ENCODE results near the gene TMEM255A. TPM values are rescaled to one million over a fixed set of nuclear protein-coding genes. Genes with fewer than 3 reads are reported as not detected.

Gene TMEM255A
- total RNA-seq, 1 donor from 2014 or later: 10.8 TPM

DNA sequence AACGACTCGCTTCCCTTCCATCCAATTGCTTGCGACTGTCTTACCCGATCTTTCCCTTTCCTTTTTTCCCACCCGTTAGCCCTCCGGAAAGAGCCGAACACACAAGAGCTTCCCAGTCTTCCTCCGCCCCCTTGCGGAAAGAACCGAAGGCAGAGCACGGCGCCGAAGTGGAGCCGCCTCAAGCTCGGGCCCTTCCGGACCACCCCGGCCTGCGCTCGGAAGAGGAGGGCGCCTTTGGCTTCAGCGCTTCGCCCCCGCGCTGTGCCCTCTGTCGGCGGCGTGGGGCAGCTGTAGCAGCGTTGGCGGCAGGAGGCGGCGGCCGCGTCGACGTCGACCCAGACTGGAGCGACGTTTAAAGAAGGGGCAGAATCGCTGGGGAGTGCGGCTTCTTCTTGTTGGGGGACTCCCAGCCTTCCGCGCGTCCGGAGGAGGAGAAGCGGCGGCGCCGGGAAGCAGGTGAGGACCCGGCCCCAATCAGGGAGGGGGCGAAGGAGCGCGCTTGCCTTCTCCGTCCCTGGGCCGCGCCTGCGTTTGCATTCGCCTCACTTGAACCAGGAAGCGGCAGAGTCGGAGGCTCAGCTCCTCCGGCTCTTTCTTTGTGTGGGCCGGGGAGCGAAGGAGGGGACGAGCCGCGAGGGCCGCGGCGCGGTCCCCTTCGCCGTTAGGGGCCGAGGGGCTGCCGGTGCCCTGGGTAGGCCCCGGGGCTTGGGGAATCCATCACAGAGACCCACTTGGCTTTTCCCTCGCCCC lies 60.6 kb downstream of the TMEM255A start, which contains the start of gene ZBTB33:
TSS of gene ZBTB33 (plus strand) at position 291 of the 750 bp plus-strand sequence. CDS start 2,604 bp downstream, outside the sequence.
- peak in 1 of 2 donors; percentile 59 for TF ChIP-seq POLR2A (IDR thresholded peaks at IDR 0.05)
- peak; percentile 78 to 93 for TF ChIP-seq POLR2AphosphoS5 (IDR thresholded peaks at IDR 0.05; ENCODE audit: insufficient read depth in 1 of 2, low read depth in 1 of 2)
- peak in 1 of 3 experiments; percentile 58 for TF ChIP-seq CTCF (IDR thresholded peaks at IDR 0.05)
- H3K4me3 ChIP-seq: peak within 1 kb of the TSS; percentile 65 to 73
- H3K9me3 ChIP-seq: no peaks in the 10 kb centered on the region
- peaks cover 13% of the 10 kb centered on the region for H3K4me1 ChIP-seq
- no peaks in the 10 kb centered on the region for H3K27me3 ChIP-seq
- H3K36me3 ChIP-seq: no peaks in the 10 kb centered on the region
- intact Hi-C loops (cut with DNase I): no loop called here
- DNase-seq (ENCODE audit: extremely low spot score in 2 of 2): no peak
- H3K27ac ChIP-seq: peak within 1 kb of the TSS; percentile 84

- TF ChIP-seq POLR2A (IDR thresholded peaks at IDR 0.05) (no peak), CTCF (IDR thresholded peaks at IDR 0.05) (no peak), POLR2AphosphoS5 (IDR thresholded peaks at IDR 0.05; ENCODE audit: insufficient read depth in 1 of 2, low read depth in 1 of 2) (peak; percentile 48 to 70)
- H3K4me1 ChIP-seq: peaks cover 7% of the 10 kb centered on the region
- peak overlapping the region; percentile 50 to 52 for H3K4me3 ChIP-seq
- H3K27me3 ChIP-seq: no peaks in the 10 kb centered on the region
- H3K36me3 ChIP-seq: no peaks in the 10 kb centered on the region
- peak overlapping the region; percentile 75 for H3K27ac ChIP-seq
- intact Hi-C loops (cut with DNase I): no loop called here
- DNase-seq (ENCODE audit: extremely low spot score in 2 of 2): no peak
- H3K9me3 ChIP-seq: no peaks in the 10 kb centered on the region
Measured at GRCh38 chrX:120244735-120245498, 66.3 kb downstream of the TMEM255A start.

- Histone ChIP-seq H3K27me3 (no peaks in the 10 kb centered on the region), H3K4me3 (peak overlapping the region; percentile 50 to 52), H3K27ac (peak overlapping the region; percentile 75), H3K9me3 (no peaks in the 10 kb centered on the region), H3K4me1 (peaks cover 7% of the 10 kb centered on the region), H3K36me3 (no peaks in the 10 kb centered on the region)
- DNase-seq (ENCODE audit: extremely low spot score in 2 of 2): no peak
- intact Hi-C loops (cut with DNase I): no loop called here
- TF ChIP-seq CTCF (IDR thresholded peaks at IDR 0.05): no peak
- no peak for TF ChIP-seq POLR2A (IDR thresholded peaks at IDR 0.05)
- no peak for TF ChIP-seq POLR2AphosphoS5 (IDR thresholded peaks at IDR 0.05; ENCODE audit: insufficient read depth in 1 of 2, low read depth in 1 of 2)
Measured at GRCh38 chrX:120244395-120244734, 66.9 kb downstream of the TMEM255A start.

- Histone ChIP-seq H3K4me3 (no peak overlapping the region), H3K9me3 (no peaks in the 10 kb centered on the region), H3K27ac (no peak overlapping the region), H3K27me3 (no peaks in the 10 kb centered on the region), H3K4me1 (peaks cover 7% of the 10 kb centered on the region), H3K36me3 (no peaks in the 10 kb centered on the region)
- TF ChIP-seq POLR2AphosphoS5 (IDR thresholded peaks at IDR 0.05; ENCODE audit: insufficient read depth in 1 of 2, low read depth in 1 of 2): no peak
- TF ChIP-seq CTCF (IDR thresholded peaks at IDR 0.05): no peak
- TF ChIP-seq POLR2A (IDR thresholded peaks at IDR 0.05): no peak
- intact Hi-C loops (cut with DNase I): no loop called here
- DNase-seq (ENCODE audit: extremely low spot score in 2 of 2): no peak
Measured at GRCh38 chrX:120242813-120243212, 68.4 kb downstream of the TMEM255A start.

Data from vagina (tissue), 2 donors.